H9 (cell line): ENCODE measurements around the gene FOXB1. TPM values are rescaled to one million over a fixed set of nuclear protein-coding genes. Genes with fewer than 3 reads are reported as not detected.

Experiments used
- DNase-seq: peaks from one replicate; pipeline ENCODE4 v3.0.0-alpha.2; 2017
- H2AFZ ChIP-seq: one replicate; pipeline ENCODE4 v1.6.1; 2013; ENCODE audit warnings: mild to moderate bottlenecking, low read length, control low read depth, moderate library complexity
- H2AK5ac ChIP-seq: 2 replicates; pipeline ENCODE4 v1.6.1; 2013; ENCODE audit warnings: low read length, control low read depth, mixed read lengths; ENCODE audit not compliant: insufficient read length
- H2BK120ac ChIP-seq: one replicate; pipeline ENCODE4 v1.6.1; 2013; ENCODE audit warnings: low read depth, mild to moderate bottlenecking, low read length, control low read depth, inconsistent platforms; ENCODE audit not compliant: poor library complexity, severe bottlenecking
- H2BK12ac ChIP-seq: 2 replicates; pipeline ENCODE4 v1.6.1; 2013; ENCODE audit warnings: low read length, control low read depth, mixed read lengths, low read depth; ENCODE audit not compliant: insufficient read length
- H2BK15ac ChIP-seq: 2 replicates; pipeline ENCODE4 v1.6.1; 2013; ENCODE audit warnings: low read depth, low read length, control low read depth
- H2BK20ac ChIP-seq: one replicate; pipeline ENCODE4 v1.6.1; 2013; ENCODE audit warnings: low read depth, mild to moderate bottlenecking, low read length, control low read depth, inconsistent platforms; ENCODE audit not compliant: poor library complexity, severe bottlenecking
- H2BK5ac ChIP-seq: 2 replicates; pipeline ENCODE4 v1.6.1; 2013; ENCODE audit warnings: low read length, control low read depth, mixed read lengths; ENCODE audit not compliant: insufficient read length
- H3K14ac ChIP-seq: 2 replicates; pipeline ENCODE4 v1.6.1; 2013; ENCODE audit warnings: low read length, control low read depth; ENCODE audit not compliant: insufficient read depth
- H3K18ac ChIP-seq: 2 replicates; pipeline ENCODE4 v1.6.1; 2013; ENCODE audit warnings: low read depth, mild to moderate bottlenecking, mixed read lengths, low read length, control low read depth; ENCODE audit not compliant: insufficient read length
- H3K23ac ChIP-seq: 2 replicates; pipeline ENCODE4 v1.6.1; 2013; ENCODE audit warnings: low read length, control low read depth, mixed read lengths, low read depth; ENCODE audit not compliant: insufficient read length
- H3K23me2 ChIP-seq: 2 replicates; pipeline ENCODE4 v1.6.1; 2013; ENCODE audit warnings: low read depth, mild to moderate bottlenecking, mixed read lengths, low read length, control low read depth; ENCODE audit not compliant: insufficient read length, poor library complexity, severe bottlenecking
- H3K27ac ChIP-seq: 2 replicates; pipeline ENCODE4 v1.5.1; 2013; ENCODE audit warnings: low read length, control low read depth, mixed read lengths, low read depth; ENCODE audit not compliant: insufficient read length
- H3K27me3 ChIP-seq: 2 replicates; pipeline ENCODE4 v1.6.1; 2013; ENCODE audit warnings: low read length, control low read depth, inconsistent platforms; ENCODE audit not compliant: insufficient read depth
- H3K4ac ChIP-seq: 2 replicates; pipeline ENCODE4 v1.6.1; 2013; ENCODE audit warnings: low read depth, mild to moderate bottlenecking, control low read depth, inconsistent platforms, low read length, moderate library complexity
- H3K4me1 ChIP-seq: 2 replicates; pipeline ENCODE4 v1.6.1; 2013; ENCODE audit warnings: low read length, control low read depth, inconsistent platforms; ENCODE audit not compliant: insufficient read depth
- H3K4me2 ChIP-seq: 2 replicates; pipeline ENCODE4 v1.6.1; 2013; ENCODE audit warnings: low read length, control low read depth, mixed read lengths; ENCODE audit not compliant: insufficient read length, insufficient read depth
- H3K56ac ChIP-seq: 2 replicates; pipeline ENCODE4 v1.6.1; 2013; ENCODE audit warnings: low read depth, mild to moderate bottlenecking, mixed read lengths, low read length, control low read depth; ENCODE audit not compliant: insufficient read length
- H3K79me1 ChIP-seq: 2 replicates; pipeline ENCODE4 v1.6.1; 2013; ENCODE audit warnings: low read depth, mild to moderate bottlenecking, moderate library complexity, low read length, control low read depth, inconsistent platforms; ENCODE audit not compliant: insufficient read depth, poor library complexity, severe bottlenecking
- H3K79me2 ChIP-seq: 2 replicates; pipeline ENCODE4 v1.6.1; 2013; ENCODE audit warnings: low read length, control low read depth, inconsistent platforms; ENCODE audit not compliant: insufficient read depth
- H3K9ac ChIP-seq: 2 replicates; pipeline ENCODE4 v1.6.1; 2013; ENCODE audit warnings: low read length, control low read depth, mixed read lengths; ENCODE audit not compliant: insufficient read length; ENCODE audit errors: extremely low read depth
- H3K9me3 ChIP-seq: one replicate; pipeline ENCODE4 v1.6.1; 2013; ENCODE audit warnings: low read depth, low read length, inconsistent platforms; ENCODE audit not compliant: control insufficient read depth
- H3T11ph ChIP-seq: one replicate; pipeline ENCODE4 v1.6.1; 2013; ENCODE audit warnings: mild to moderate bottlenecking, low read length, control low read depth, inconsistent platforms
- H4K20me1 ChIP-seq: one replicate; pipeline ENCODE4 v1.6.1; 2013; ENCODE audit not compliant: control insufficient read depth, insufficient read length, insufficient read depth
- H4K5ac ChIP-seq: 2 replicates; pipeline ENCODE4 v1.6.1; 2013; ENCODE audit warnings: low read depth, mild to moderate bottlenecking, mixed read lengths, low read length, control low read depth; ENCODE audit not compliant: insufficient read length
- H4K8ac ChIP-seq: replicated peaks from 2 replicates; pipeline ENCODE4 v1.6.1; 2013; ENCODE audit warnings: low read length, control low read depth, mixed read lengths, low read depth; ENCODE audit not compliant: insufficient read length
- H4K91ac ChIP-seq: 2 replicates; pipeline ENCODE4 v1.6.1; 2013; ENCODE audit warnings: low read depth, mild to moderate bottlenecking, moderate library complexity, mixed read lengths, low read length, control low read depth; ENCODE audit not compliant: insufficient read length
- H3K27ac Mint-ChIP-seq, 3 experiments: 2 replicates in 2 of 3; 3 replicates in 1 of 3; pipeline ENCODE4 v1.8.0; 2020 to 2021; ENCODE audit warnings: mixed read lengths in 3 of 3, mild to moderate bottlenecking in 1 of 3, moderate library complexity in 1 of 3
- H3K27me3 Mint-ChIP-seq: 2 replicates; pipeline ENCODE4 v1.8.0; 2021; ENCODE audit warnings: low read depth, mild to moderate bottlenecking, moderate library complexity, mixed read lengths
- H3K36me3 Mint-ChIP-seq, 3 experiments: 2 replicates in 2 of 3; 3 replicates in 1 of 3; pipeline ENCODE4 v1.8.0; 2020 to 2021; ENCODE audit warnings: low read depth in 3 of 3, mixed read lengths in 3 of 3; ENCODE audit not compliant: insufficient read depth in 1 of 3
- H3K4me1 Mint-ChIP-seq, 2 experiments: 2 replicates each; pipeline ENCODE4 v1.8.0; 2020; ENCODE audit warnings: mixed read lengths in 2 of 2
- H3K4me3 Mint-ChIP-seq, 2 experiments: 2 replicates in 1 of 2; 3 replicates in 1 of 2; pipeline ENCODE4 v1.8.0; 2020 to 2021; ENCODE audit warnings: mild to moderate bottlenecking in 2 of 2, mixed read lengths in 2 of 2, moderate library complexity in 1 of 2
- H3K9me3 Mint-ChIP-seq, 2 experiments: 2 replicates in 1 of 2; 3 replicates in 1 of 2; pipeline ENCODE4 v1.8.0; 2020; ENCODE audit warnings: mild to moderate bottlenecking in 2 of 2, mixed read lengths in 2 of 2, moderate library complexity in 1 of 2
- CTCF ChIP-seq: fragments of 200-600 bp; sonication (generic); conservative IDR thresholded peaks from 3 replicates; pipeline ENCODE4 v1.8.0; 2021; ENCODE audit warnings: antibody characterized with exemption, mild to moderate bottlenecking
- WGBS: extraction: QIAGEN DNeasy Blood & Tissue Kit; methylation state at CpG from one replicate; pipeline ENCODE4 v1.1.7; 2013; ENCODE audit warnings: missing lambda C conversion rate, low lambda C conversion rate, mixed read lengths; ENCODE audit not compliant: insufficient read length; ENCODE audit errors: extremely low coverage; 5-methylcytosine and 5-hydroxymethylcytosine counted together
- total RNA-seq: library from RNA; stranded (reverse); gene quantifications from 2 replicates; pipeline ENCODE4 v1.2.1, GENCODE V29; 2021

Gene FOXB1
- total RNA-seq, 1 experiment from 2014 or later: 3.5 TPM

DNA sequence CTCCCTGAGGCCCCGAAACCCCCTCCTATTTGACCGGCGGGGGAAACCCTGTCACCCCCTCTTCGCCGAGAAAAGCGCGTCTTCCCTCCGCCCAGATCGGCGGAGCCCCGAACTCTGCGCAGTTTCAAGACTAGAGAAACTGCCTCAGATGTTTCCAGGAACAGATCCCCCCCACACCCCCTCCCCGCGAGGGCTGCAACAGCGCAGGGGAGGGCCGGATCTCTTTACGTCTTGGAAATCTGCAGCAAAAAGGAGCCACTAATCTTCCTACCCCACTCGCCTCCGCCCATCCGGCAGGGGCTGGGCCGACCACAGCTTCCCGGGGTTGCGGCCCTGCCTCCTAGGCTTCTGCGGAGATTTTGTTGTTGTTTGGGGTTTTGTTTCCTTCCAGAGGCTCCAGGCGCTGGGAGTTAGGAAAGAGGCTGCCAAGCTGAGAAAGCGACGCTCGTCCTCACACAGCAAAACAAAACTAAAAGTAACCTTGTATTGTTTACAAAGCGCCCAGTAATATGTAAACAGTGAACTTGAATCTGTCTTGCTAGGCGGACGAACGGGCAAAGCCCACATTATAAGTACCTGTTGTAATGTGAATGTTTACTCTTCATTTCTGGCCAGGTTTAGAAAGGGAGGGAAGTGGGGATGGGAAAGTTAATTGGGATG lies 2.2 kb downstream of the FOXB1 start:
- H4K8ac ChIP-seq: no peak overlapping the region
- H2BK5ac ChIP-seq: no peak overlapping the region
- H2BK12ac ChIP-seq: no peak overlapping the region
- DNase-seq: peak; percentile 90
- peak overlapping the region; percentile 80 to 95 for H3K4me3 Mint-ChIP-seq
- peak overlapping the region; percentile 59 to 96 (median 90); a peak in 6 of 7 replicates for H3K27ac Mint-ChIP-seq
- H3K14ac ChIP-seq: no peak overlapping the region
- H3T11ph ChIP-seq: no peak overlapping the region
- H3K27me3 Mint-ChIP-seq: peaks cover 74% of the 10 kb centered on the region
- H2BK15ac ChIP-seq: no peak overlapping the region
- peaks cover 12% of the 10 kb centered on the region for H3K4me1 ChIP-seq
- H3K23me2 ChIP-seq: peaks cover 43% of the 10 kb centered on the region
- peaks cover 29% of the 10 kb centered on the region for H3K27me3 ChIP-seq
- no peaks in the 10 kb centered on the region for H3K79me1 ChIP-seq
- H3K9me3 ChIP-seq: no peaks in the 10 kb centered on the region
- H3K18ac ChIP-seq: no peak overlapping the region
- H3K27ac ChIP-seq: peak overlapping the region; percentile 20
- no peak overlapping the region for H3K23ac ChIP-seq
- H4K91ac ChIP-seq: no peak overlapping the region
- no peak overlapping the region for H2BK20ac ChIP-seq
- H3K79me2 ChIP-seq: no peaks in the 10 kb centered on the region
- H3K4me2 ChIP-seq: peak overlapping the region; percentile 99
- H3K56ac ChIP-seq: no peak overlapping the region
- peaks cover 0 to 2% (median 0%) of the 10 kb centered on the region in 3 experiments; a peak in 1 of 7 replicates for H3K36me3 Mint-ChIP-seq
- WGBS: no CpG with 5 or more reads among the region's 32 CpGs
- no peak overlapping the region for H4K5ac ChIP-seq
- TF ChIP-seq CTCF: no peak
- no peak overlapping the region for H3K4ac ChIP-seq
- no peak overlapping the region for H2BK120ac ChIP-seq
- peaks cover 73 to 80% of the 10 kb centered on the region in 2 experiments for H3K4me1 Mint-ChIP-seq
- no peak overlapping the region for H2AFZ ChIP-seq
- H4K20me1 ChIP-seq: no peaks in the 10 kb centered on the region
- no peak overlapping the region for H2AK5ac ChIP-seq
- no peak overlapping the region for H3K9ac ChIP-seq
- H3K9me3 Mint-ChIP-seq: no peaks in the 10 kb centered on the region
